ENCODE data around the gene IL15. TPM values are rescaled to one million over a fixed set of nuclear protein-coding genes. Genes with fewer than 3 reads are reported as not detected.
"Not testable (repeated sequence)": the region's sequence is repeated elsewhere in the genome, so short reads cannot be mapped to it uniquely, and the experiment has no call there.

The IL15 gene
- total and polyA plus RNA-seq, 4 donors = 10.3 to 19.7 (median 13.2) TPM

DNA sequence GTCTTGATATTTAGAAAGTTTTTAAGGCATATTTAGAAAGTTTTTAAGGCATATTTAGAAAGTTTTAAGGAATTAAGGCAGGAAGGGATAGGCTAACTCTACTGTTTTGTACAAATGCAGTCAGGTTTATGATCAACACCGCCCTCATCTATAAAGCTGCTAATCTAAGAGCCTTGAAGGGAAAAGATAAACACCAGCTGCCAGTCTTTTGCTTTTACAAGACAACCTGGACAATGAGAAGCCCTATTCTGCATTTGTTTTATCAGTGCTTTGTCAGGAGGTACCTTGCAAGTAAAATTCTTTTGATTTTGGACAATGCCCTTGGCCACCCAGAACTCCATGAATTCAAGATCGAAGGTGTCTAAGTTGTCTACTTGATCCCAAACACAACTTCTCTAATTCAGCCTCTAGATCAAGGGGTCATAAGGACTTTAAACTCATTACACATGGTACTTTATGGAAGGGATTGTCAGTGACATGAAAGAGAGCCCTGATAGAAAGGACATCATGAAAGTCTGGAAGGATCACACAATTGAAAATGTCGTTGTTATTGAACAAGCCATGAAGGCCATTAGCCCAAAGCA lies 39.8 kb downstream of the IL15 start:
- Histone ChIP-seq H3K27ac (ENCODE audit: low read depth in 1 of 2, low read length in 2 of 2) (no peak overlapping the region), H3K36me3 (ENCODE audit: control insufficient read depth in 1 of 2, insufficient read depth in 2 of 2, low read length in 1 of 2) (no peaks in the 10 kb centered on the region), H3K9me3 (ENCODE audit: control insufficient read depth, low read length) (no peaks in the 10 kb centered on the region), H3K27me3 (ENCODE audit: control insufficient read depth in 1 of 2, insufficient read depth in 2 of 2, low read length in 1 of 2) (no peaks in the 10 kb centered on the region), H3K4me3 (ENCODE audit: low read length in 2 of 2) (no peak overlapping the region), H3K4me1 (ENCODE audit: control insufficient read depth in 1 of 2, insufficient read depth in 2 of 2, low read length in 2 of 2) (peaks cover 0 to 6% of the 10 kb centered on the region in 2 donors)
- ATAC-seq (ENCODE audit: low FRiP score) (no peak), DNase-seq (no peak)
- WGBS, 2 donors = 59 to 80% methylated on average over 3 of the region's 3 CpGs
- intact Hi-C loops (cut with DNase I) = no loop called here

DNA sequence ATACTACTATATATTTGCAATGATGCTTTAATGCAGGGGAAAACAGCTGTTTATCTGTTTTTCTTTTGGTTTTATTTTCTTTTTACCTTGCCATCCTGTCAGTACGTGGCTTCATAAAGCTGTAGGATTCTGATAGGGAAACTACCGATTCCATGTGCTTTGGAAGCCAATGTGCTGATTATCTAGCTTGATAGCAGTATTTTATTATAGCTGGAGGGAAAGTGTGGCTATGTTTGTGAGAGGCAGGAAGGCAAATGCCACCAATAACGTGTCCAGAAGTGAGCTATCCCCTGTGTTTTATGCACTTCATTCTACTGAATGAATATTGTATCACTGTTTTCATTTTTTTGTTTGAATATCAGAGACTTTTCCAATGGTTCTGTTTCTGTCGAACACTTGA lies 43.7 kb downstream of the IL15 start:
- Histone ChIP-seq H3K27me3 (ENCODE audit: control insufficient read depth in 1 of 2, insufficient read depth in 2 of 2, low read length in 1 of 2) (no peaks in the 10 kb centered on the region), H3K4me1 (ENCODE audit: control insufficient read depth in 1 of 2, insufficient read depth in 2 of 2, low read length in 2 of 2) (peaks cover 0 to 4% of the 10 kb centered on the region in 2 donors), H3K4me3 (ENCODE audit: low read length in 2 of 2) (peak overlapping the region in 1 of 2 donors; percentile 41), H3K27ac (ENCODE audit: low read depth in 1 of 2, low read length in 2 of 2) (no peak overlapping the region), H3K9me3 (ENCODE audit: control insufficient read depth, low read length) (no peaks in the 10 kb centered on the region), H3K36me3 (ENCODE audit: control insufficient read depth in 1 of 2, insufficient read depth in 2 of 2, low read length in 1 of 2) (no peaks in the 10 kb centered on the region)
- WGBS, 2 donors = 55 to 60% methylated on average over 4 of the region's 4 CpGs
- no peak for DNase-seq
- ATAC-seq (ENCODE audit: low FRiP score) = no peak
- intact Hi-C loops (cut with DNase I) = no loop called here

DNA sequence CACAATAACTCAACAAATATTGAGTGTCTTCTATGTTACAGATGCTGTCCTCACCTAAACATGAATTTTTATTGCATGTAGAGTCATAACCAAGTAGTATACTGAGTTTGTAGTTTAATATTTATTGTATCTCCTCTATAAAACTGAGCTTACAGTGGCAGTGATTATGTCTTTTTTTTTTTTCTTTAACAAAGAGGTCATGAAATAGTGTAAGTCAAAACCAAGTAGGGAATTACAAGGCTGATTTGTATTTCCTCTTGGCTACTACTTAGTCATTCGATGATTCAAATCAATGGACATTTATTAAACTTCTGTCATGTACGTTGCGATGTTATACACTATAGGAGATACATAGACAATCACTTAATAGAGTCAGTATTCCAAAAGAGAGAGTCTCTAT lies 48.4 kb downstream of the IL15 start:
- Histone ChIP-seq H3K9me3 (ENCODE audit: control insufficient read depth, low read length) (no peaks in the 10 kb centered on the region), H3K4me1 (ENCODE audit: control insufficient read depth in 1 of 2, insufficient read depth in 2 of 2, low read length in 2 of 2) (peaks cover 2 to 4% of the 10 kb centered on the region in 2 donors), H3K36me3 (ENCODE audit: control insufficient read depth in 1 of 2, insufficient read depth in 2 of 2, low read length in 1 of 2) (no peaks in the 10 kb centered on the region), H3K27me3 (ENCODE audit: control insufficient read depth in 1 of 2, insufficient read depth in 2 of 2, low read length in 1 of 2) (no peaks in the 10 kb centered on the region), H3K4me3 (ENCODE audit: low read length in 2 of 2) (no peak overlapping the region), H3K27ac (ENCODE audit: low read depth in 1 of 2, low read length in 2 of 2) (no peak overlapping the region)
- ATAC-seq (ENCODE audit: low FRiP score) = no peak
- WGBS, 2 donors = 91 to 96% methylated on average over 3 of the region's 3 CpGs
- DNase-seq = no peak
- intact Hi-C loops (cut with DNase I) = no loop called here

DNA sequence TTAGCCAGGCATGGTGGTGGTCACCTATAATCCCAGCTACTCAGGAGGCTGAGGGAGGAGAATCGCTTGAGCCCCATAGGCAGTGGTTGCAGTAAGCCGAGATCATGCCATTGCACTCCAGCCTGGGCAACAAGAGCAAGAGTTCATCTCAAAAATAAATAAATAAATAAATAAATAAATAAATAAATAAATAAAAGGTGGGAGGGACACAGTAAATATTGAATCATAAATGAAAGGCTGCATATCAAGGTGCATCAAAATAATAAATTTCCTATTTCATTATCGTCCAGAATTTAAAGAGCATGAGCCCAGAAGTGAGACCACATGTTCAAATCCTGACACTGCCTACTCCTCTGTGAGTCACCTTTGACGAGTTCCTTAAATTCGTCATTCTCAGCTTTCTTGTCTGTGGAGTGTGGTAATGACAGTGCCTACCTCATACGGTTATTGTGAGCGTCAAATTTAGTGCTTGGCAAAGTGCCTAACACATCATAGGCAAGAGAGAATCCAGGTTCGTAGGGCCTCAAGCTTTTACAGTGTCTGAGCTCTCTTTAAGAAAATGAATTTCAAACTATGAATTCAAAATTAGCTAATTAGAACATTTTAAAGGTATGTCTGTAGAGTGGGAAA lies 49.9 kb downstream of the IL15 start:
- WGBS, 2 donors = 71 to 73% methylated on average over 8 of the region's 8 CpGs
- no peak for ATAC-seq (ENCODE audit: low FRiP score)
- no peak overlapping the region for H3K27ac ChIP-seq (ENCODE audit: low read depth in 1 of 2, low read length in 2 of 2)

DNA sequence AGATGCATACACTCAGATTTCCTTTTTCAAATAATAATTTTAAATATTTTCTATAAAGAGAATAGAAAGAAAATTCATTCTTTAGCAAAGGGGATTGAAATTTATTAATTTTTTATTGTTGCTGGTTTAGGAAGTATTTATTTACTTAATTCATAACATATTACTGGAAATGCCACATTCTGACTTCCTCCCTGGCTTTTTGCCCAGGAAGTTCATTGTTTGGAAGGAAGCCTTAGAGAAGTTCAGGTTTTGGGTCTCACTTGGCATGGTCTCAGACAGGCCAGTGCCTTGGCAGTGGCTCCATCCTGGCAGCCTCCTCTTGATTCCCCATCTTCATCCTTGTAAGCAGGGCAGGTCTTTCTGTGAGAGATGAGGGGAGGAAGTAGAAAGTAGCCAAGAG lies 50.5 kb downstream of the IL15 start:
- Histone ChIP-seq H3K4me1 (ENCODE audit: control insufficient read depth in 1 of 2, insufficient read depth in 2 of 2, low read length in 2 of 2) (peaks cover 0 to 2% of the 10 kb centered on the region in 2 donors), H3K4me3 (ENCODE audit: low read length in 2 of 2) (no peak overlapping the region), H3K36me3 (ENCODE audit: control insufficient read depth in 1 of 2, insufficient read depth in 2 of 2, low read length in 1 of 2) (no peaks in the 10 kb centered on the region), H3K27me3 (ENCODE audit: control insufficient read depth in 1 of 2, insufficient read depth in 2 of 2, low read length in 1 of 2) (no peaks in the 10 kb centered on the region), H3K9me3 (ENCODE audit: control insufficient read depth, low read length) (no peaks in the 10 kb centered on the region), H3K27ac (ENCODE audit: low read depth in 1 of 2, low read length in 2 of 2) (no peak overlapping the region)
- intact Hi-C loops (cut with DNase I) = no loop called here
- DNase-seq (no peak), ATAC-seq (ENCODE audit: low FRiP score) (no peak)

More for the DNA sequence above, 49.9 kb downstream of the IL15 start:
- Histone ChIP-seq H3K9me3 (ENCODE audit: control insufficient read depth, low read length) (no peaks in the 10 kb centered on the region), H3K4me1 (ENCODE audit: control insufficient read depth in 1 of 2, insufficient read depth in 2 of 2, low read length in 2 of 2) (peaks cover 0 to 2% of the 10 kb centered on the region in 2 donors), H3K27me3 (ENCODE audit: control insufficient read depth in 1 of 2, insufficient read depth in 2 of 2, low read length in 1 of 2) (no peaks in the 10 kb centered on the region), H3K4me3 (ENCODE audit: low read length in 2 of 2) (no peak overlapping the region), H3K36me3 (ENCODE audit: control insufficient read depth in 1 of 2, insufficient read depth in 2 of 2, low read length in 1 of 2) (no peaks in the 10 kb centered on the region)
- no peak for DNase-seq
- intact Hi-C loops (cut with DNase I) = no loop called here

DNA sequence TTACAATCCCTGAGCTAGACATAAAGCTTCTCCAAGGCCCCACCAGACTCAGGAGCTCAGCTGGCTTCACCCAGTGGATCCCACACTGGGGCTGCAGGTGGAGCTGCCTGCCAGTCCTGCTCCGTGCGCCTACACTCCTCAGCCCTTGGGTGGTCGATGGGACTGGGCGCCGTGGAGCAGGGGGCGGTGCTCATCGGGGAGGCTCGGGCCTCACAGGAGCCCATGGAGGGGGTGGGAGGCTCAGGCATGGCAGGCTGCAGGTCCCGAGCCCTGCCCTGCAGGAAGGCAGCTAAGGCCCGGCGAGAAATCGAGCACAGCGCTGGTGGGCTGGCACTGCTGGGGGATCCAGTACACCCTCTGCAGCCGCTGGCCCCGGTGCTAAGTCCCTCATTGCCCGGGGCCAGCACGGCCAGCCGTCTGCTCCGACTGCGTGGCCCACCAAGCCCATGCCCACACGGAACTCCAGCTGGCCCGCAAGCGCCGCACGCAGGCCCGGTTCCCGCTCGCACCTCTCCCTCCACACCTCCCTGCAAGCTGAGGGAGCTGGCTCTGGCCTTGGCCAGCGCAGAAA lies 53.4 kb downstream of the IL15 start:
- H3K27me3 ChIP-seq (ENCODE audit: control insufficient read depth in 1 of 2, insufficient read depth in 2 of 2, low read length in 1 of 2); H3K9me3 ChIP-seq (ENCODE audit: control insufficient read depth, low read length); ATAC-seq (ENCODE audit: low FRiP score); H3K4me3 ChIP-seq (ENCODE audit: low read length in 2 of 2); H3K27ac ChIP-seq (ENCODE audit: low read depth in 1 of 2, low read length in 2 of 2); H3K4me1 ChIP-seq (ENCODE audit: control insufficient read depth in 1 of 2, insufficient read depth in 2 of 2, low read length in 2 of 2); intact Hi-C loops (cut with DNase I); H3K36me3 ChIP-seq (ENCODE audit: control insufficient read depth in 1 of 2, insufficient read depth in 2 of 2, low read length in 1 of 2): not testable (repeated sequence)
- peak in 1 of 2 donors; percentile 71 for DNase-seq
- 96 to 98% methylated on average over 29 of the region's 29 CpGs for WGBS, 2 donors

DNA sequence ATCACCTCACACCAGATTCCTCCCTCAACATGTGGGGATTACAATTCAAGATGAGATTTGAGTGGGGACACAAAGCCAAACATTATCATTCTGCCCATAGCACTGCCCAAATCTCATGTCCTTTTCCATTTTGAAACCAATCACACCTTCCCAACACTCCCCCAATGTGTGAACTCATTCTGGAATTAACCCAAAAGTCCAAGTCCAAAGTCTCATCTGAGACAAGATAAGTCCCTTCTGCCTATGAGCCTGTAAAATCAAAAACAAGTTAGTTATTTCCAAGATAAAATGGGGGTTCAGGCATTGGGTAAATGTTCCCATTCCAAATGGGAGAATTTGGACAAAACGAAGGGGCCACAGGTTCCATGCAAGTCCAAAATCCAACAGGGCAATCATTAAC lies 54.9 kb downstream of the IL15 start:
- H3K9me3 ChIP-seq (ENCODE audit: control insufficient read depth, low read length); H3K4me1 ChIP-seq (ENCODE audit: control insufficient read depth in 1 of 2, insufficient read depth in 2 of 2, low read length in 2 of 2); H3K4me3 ChIP-seq (ENCODE audit: low read length in 2 of 2); intact Hi-C loops (cut with DNase I); DNase-seq; ATAC-seq (ENCODE audit: low FRiP score); H3K36me3 ChIP-seq (ENCODE audit: control insufficient read depth in 1 of 2, insufficient read depth in 2 of 2, low read length in 1 of 2); H3K27ac ChIP-seq (ENCODE audit: low read depth in 1 of 2, low read length in 2 of 2); H3K27me3 ChIP-seq (ENCODE audit: control insufficient read depth in 1 of 2, insufficient read depth in 2 of 2, low read length in 1 of 2): not testable (repeated sequence)
- WGBS, 2 donors = 95 to 97% methylated on average over 1 of the region's 1 CpG

DNA sequence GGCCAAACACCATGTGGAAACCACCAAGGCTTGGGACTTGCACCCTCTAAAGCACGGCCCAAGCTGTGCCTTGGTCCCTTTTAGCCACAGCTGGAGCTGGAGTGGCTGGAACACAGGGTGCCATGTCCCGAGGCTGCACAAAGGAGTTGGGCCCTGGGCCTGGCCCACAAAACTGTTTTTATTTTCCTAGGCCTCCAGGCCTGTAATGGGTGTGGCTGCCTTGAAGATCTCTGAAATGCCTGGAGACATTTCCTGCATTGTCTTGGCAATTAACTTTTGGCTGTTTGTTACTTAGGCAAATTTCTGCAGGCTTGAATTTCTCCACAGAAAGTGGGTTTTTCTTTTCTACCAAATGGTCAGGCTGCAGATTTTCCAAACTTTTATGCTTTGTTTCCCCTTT lies 55.7 kb downstream of the IL15 start:
- Histone ChIP-seq H3K36me3 (ENCODE audit: control insufficient read depth in 1 of 2, insufficient read depth in 2 of 2, low read length in 1 of 2) (no peaks in the 10 kb centered on the region), H3K27ac (ENCODE audit: low read depth in 1 of 2, low read length in 2 of 2) (no peak overlapping the region), H3K4me1 (ENCODE audit: control insufficient read depth in 1 of 2, insufficient read depth in 2 of 2, low read length in 2 of 2) (no peaks in the 10 kb centered on the region), H3K27me3 (ENCODE audit: control insufficient read depth in 1 of 2, insufficient read depth in 2 of 2, low read length in 1 of 2) (no peaks in the 10 kb centered on the region), H3K9me3 (ENCODE audit: control insufficient read depth, low read length) (no peaks in the 10 kb centered on the region), H3K4me3 (ENCODE audit: low read length in 2 of 2) (no peak overlapping the region)
- no peak for ATAC-seq (ENCODE audit: low FRiP score)
- intact Hi-C loops (cut with DNase I) = no loop called here
- DNase-seq = no peak
- 66 to 73% methylated on average over 2 of the region's 2 CpGs for WGBS, 2 donors

DNA sequence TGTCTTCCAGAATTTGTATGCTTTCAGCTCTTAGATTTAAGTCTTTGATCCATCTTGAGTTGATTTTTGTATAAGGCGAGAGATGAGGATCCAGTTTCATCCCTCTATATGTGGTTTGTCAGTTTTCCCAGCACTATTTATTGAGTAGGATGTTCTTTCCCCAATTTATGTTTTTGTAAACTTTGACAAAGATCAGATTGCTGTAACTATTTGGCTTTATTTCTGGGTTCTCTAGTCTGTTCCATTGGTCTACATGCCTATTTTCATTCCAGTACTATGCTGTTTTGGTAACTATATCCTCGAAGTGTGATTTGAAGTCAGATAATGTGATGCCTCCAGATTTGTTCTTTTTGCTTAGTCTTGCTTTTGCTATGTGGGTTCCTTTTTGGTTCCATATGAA lies 60.7 kb downstream of the IL15 start:
- intact Hi-C loops (cut with DNase I) = no loop called here

More for the DNA sequence above, 60.7 kb downstream of the IL15 start:
- ATAC-seq (ENCODE audit: low FRiP score) = no peak
- Histone ChIP-seq H3K36me3 (ENCODE audit: control insufficient read depth in 1 of 2, insufficient read depth in 2 of 2, low read length in 1 of 2) (no peaks in the 10 kb centered on the region), H3K27ac (ENCODE audit: low read depth in 1 of 2, low read length in 2 of 2) (no peak overlapping the region), H3K27me3 (ENCODE audit: control insufficient read depth in 1 of 2, insufficient read depth in 2 of 2, low read length in 1 of 2) (no peaks in the 10 kb centered on the region), H3K4me3 (ENCODE audit: low read length in 2 of 2) (no peak overlapping the region), H3K9me3 (ENCODE audit: control insufficient read depth, low read length) (no peaks in the 10 kb centered on the region), H3K4me1 (ENCODE audit: control insufficient read depth in 1 of 2, insufficient read depth in 2 of 2, low read length in 2 of 2) (no peaks in the 10 kb centered on the region)
- no peak for DNase-seq
- 84 to 85% methylated on average over 2 of the region's 2 CpGs for WGBS, 2 donors

Data from aorta (tissue), 5 donors.